Right lobe of liver (tissue), 6 donors: ENCODE measurements around the gene TEX19. TPM values are rescaled to one million over a fixed set of nuclear protein-coding genes. Genes with fewer than 3 reads are reported as not detected.
"Not testable (repeated sequence)": the region's sequence is repeated elsewhere in the genome, so short reads cannot be mapped to it uniquely, and the experiment has no call there.

ENCODE experiments used
- ATAC-seq, 4 donors: fragments of 200-7000 bp; cut with Tn5 transposase; one replicate each; pipeline ENCODE4 v1.9.1; 2020; ENCODE audit warnings: mild to moderate bottlenecking in 4 of 4, moderate library complexity in 4 of 4
- DNase-seq, 3 donors: peaks; one replicate each; pipeline ENCODE4 v3.0.0-alpha.2; 2020
- H3K27ac ChIP-seq, 3 donors: fragments of 200-600 bp; one replicate each; pipeline ENCODE4 v1.8.0; 2022
- H3K27me3 ChIP-seq, 2 donors: fragments of 200-600 bp; one replicate each; pipeline ENCODE4 v1.8.0; 2022
- H3K36me3 ChIP-seq, 4 donors: fragments of 200-600 bp; sonication (generic) in 1 of 4; one replicate each; pipeline versions ENCODE4 v1.5.1 to v1.8.0; 2017 to 2022; ENCODE audit warnings: control low read depth in 1 of 4
- H3K4me1 ChIP-seq, 4 donors: fragments of 200-600 bp; sonication (generic) in 1 of 4; one replicate each; pipeline versions ENCODE4 v1.5.1 to v1.8.0; 2017 to 2022; ENCODE audit warnings: control low read depth in 1 of 4
- H3K4me3 ChIP-seq, 3 donors: fragments of 200-600 bp; one replicate each; pipeline ENCODE4 v1.8.0; 2022
- H3K9me3 ChIP-seq, 4 donors: fragments of 200-600 bp; sonication (generic) in 1 of 4; one replicate each; pipeline versions ENCODE4 v1.5.1 to v1.8.0; 2017 to 2022; ENCODE audit warnings: control low read depth in 1 of 4
- POLR2A ChIP-seq: fragments of 450-650 bp; IDR thresholded peaks from one replicate; pipeline ENCODE4 v1.6.1; 2017; ENCODE audit warnings: antibody characterized with exemption, mild to moderate bottlenecking
- WGBS: methylation state at CpG from one replicate; pipeline ENCODE4 v1.1.6; 2018; ENCODE audit warnings: low coverage, low lambda C conversion rate; ENCODE audit not compliant: insufficient coverage; ENCODE audit errors: missing lambda C conversion rate; 5-methylcytosine and 5-hydroxymethylcytosine counted together
- intact Hi-C, 2 donors: fragments of 100-400 bp; cut with DNase I; formaldehyde crosslinking; loops; one replicate each; pipeline versions ENCODE4 v1.11.2 to v1.14.1; 2022
- total RNA-seq, 6 experiments: library from RNA; depleted of rRNA in 2 of 6; stranded (reverse); fragments of >200 nt in 2 of 6; fragmentation: NEBNext Ultra II Directional in 3 of 6; extraction: Animal tissue kit (Norgen Biotek cat#: 25700) in 3 of 6; gene quantifications; one replicate each; pipeline versions ENCODE4 v1.1.0 to v1.2.4, GENCODE V29; 2016 to 2023
- TF ChIP-seq, protein P1 (sequence below), 4 donors: fragments of 200-600 bp in 3 of 4; fragments of 450-650 bp in 1 of 4; IDR thresholded peaks; one replicate each; pipeline versions ENCODE4 v1.5.1 to v1.8.0; 2016 to 2022; ENCODE audit warnings: antibody characterized with exemption in 4 of 4, mild to moderate bottlenecking in 2 of 4
- donor health status: DM: no; HTN: yes; CAD: no.
- donor health status: DM: no; HTN: no; CAD: no.
- donor health status: DM: no; HTN: no; CAD: no.
- donor health status: DM: no; HTN: yes; CAD: no.
- donor health status: DM: no; HTN: yes; CAD: no.

The TEX19 gene
- total RNA-seq, 6 experiments from 2014 or later, result not detected

GRCh38 chr17:82372249-82373071 is 13.4 kb downstream of the TEX19 start:
- Histone ChIP-seq H3K9me3 (no peaks in the 10 kb centered on the region), H3K4me1 (peaks cover 0 to 16% (median 0%) of the 10 kb centered on the region in 4 donors), H3K27me3 (peaks cover 6 to 7% of the 10 kb centered on the region in 2 donors), H3K27ac (no peak overlapping the region), H3K36me3 (no peaks in the 10 kb centered on the region), H3K4me3 (no peak overlapping the region)
- intact Hi-C loops, result no loop called here
- TF ChIP-seq, protein P1, sequence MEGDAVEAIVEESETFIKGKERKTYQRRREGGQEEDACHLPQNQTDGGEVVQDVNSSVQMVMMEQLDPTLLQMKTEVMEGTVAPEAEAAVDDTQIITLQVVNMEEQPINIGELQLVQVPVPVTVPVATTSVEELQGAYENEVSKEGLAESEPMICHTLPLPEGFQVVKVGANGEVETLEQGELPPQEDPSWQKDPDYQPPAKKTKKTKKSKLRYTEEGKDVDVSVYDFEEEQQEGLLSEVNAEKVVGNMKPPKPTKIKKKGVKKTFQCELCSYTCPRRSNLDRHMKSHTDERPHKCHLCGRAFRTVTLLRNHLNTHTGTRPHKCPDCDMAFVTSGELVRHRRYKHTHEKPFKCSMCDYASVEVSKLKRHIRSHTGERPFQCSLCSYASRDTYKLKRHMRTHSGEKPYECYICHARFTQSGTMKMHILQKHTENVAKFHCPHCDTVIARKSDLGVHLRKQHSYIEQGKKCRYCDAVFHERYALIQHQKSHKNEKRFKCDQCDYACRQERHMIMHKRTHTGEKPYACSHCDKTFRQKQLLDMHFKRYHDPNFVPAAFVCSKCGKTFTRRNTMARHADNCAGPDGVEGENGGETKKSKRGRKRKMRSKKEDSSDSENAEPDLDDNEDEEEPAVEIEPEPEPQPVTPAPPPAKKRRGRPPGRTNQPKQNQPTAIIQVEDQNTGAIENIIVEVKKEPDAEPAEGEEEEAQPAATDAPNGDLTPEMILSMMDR (IDR thresholded peaks at IDR 0.05), result no peak
- TF ChIP-seq POLR2A, result no peak
- DNase-seq (no peak), ATAC-seq (no peak)
- 52% methylated on average over 16 of the region's 41 CpGs for WGBS

GRCh38 chr17:82373072-82373452 is 14.0 kb downstream of the TEX19 start:
- H3K4me3 ChIP-seq, intact Hi-C loops, H3K36me3 ChIP-seq, H3K9me3 ChIP-seq, H3K27me3 ChIP-seq, H3K27ac ChIP-seq, ATAC-seq: not testable (repeated sequence)
- 74% methylated on average over 5 of the region's 10 CpGs for WGBS
- H3K4me1 ChIP-seq, result peaks cover 0 to 16% (median 0%) of the 10 kb centered on the region in 4 donors
- peak in 1 of 3 donors; percentile 8 for DNase-seq

GRCh38 chr17:82373731-82374625 is 14.9 kb downstream of the TEX19 start:
- Histone ChIP-seq H3K9me3 (no peaks in the 10 kb centered on the region), H3K27ac (no peak overlapping the region), H3K4me3 (no peak overlapping the region), H3K4me1 (peaks cover 0 to 16% (median 0%) of the 10 kb centered on the region in 4 donors), H3K27me3 (peaks cover 6 to 7% of the 10 kb centered on the region in 2 donors), H3K36me3 (no peaks in the 10 kb centered on the region)
- no peak for ATAC-seq
- intact Hi-C loops, result no loop called here
- 48% methylated on average over 6 of the region's 37 CpGs for WGBS
- TF ChIP-seq, protein P1 (IDR thresholded peaks at IDR 0.05), result no peak
- no peak for TF ChIP-seq POLR2A
- DNase-seq, result peak in 1 of 3 donors; percentile 11

GRCh38 chr17:82374626-82375331 is 15.7 kb downstream of the TEX19 start:
- TF ChIP-seq, protein P1 (IDR thresholded peaks at IDR 0.05), result no peak
- no peak for TF ChIP-seq POLR2A
- Histone ChIP-seq H3K4me3 (no peak overlapping the region), H3K36me3 (no peaks in the 10 kb centered on the region), H3K9me3 (no peaks in the 10 kb centered on the region), H3K4me1 (peaks cover 0 to 16% (median 0%) of the 10 kb centered on the region in 4 donors), H3K27ac (no peak overlapping the region), H3K27me3 (peaks cover 6% of the 10 kb centered on the region in 2 donors)
- DNase-seq, result no peak
- no peak for ATAC-seq
- intact Hi-C loops, result no loop called here
- no CpG with 5 or more reads among the region's 79 CpGs for WGBS
